Gastrocnemius medialis (tissue), 4 donors: ENCODE measurements around the gene VAMP4. TPM values are rescaled to one million over a fixed set of nuclear protein-coding genes. Genes with fewer than 3 reads are reported as not detected.

Experiments
- ATAC-seq, 2 donors: fragments of 150-250 bp; one replicate each; pipeline ENCODE4 v1.9.1; 2016
- DNase-seq, 2 donors: peaks; one replicate each; pipeline ENCODE4 v3.0.0-alpha.2; 2019
- H3K27ac ChIP-seq, 4 donors: fragments of 200-600 bp; sonication (generic); 1 replicate in 1 of 4; 2 replicates in 3 of 4; pipeline ENCODE4 v1.5.1; 2016 to 2018; ENCODE audit warnings: mild to moderate bottlenecking in 2 of 4, moderate library complexity in 1 of 4
- H3K27me3 ChIP-seq, 3 donors: fragments of 200-600 bp; sonication (generic) in 2 of 3; 1 replicate in 1 of 3; 2 replicates in 2 of 3; pipeline versions ENCODE4 v1.5.1 to v1.6.0; 2016 to 2019; ENCODE audit warnings: mild to moderate bottlenecking in 1 of 3, moderate library complexity in 1 of 3
- H3K36me3 ChIP-seq, 2 donors: fragments of 200-600 bp; sonication (generic) in 1 of 2; one replicate each; pipeline ENCODE4 v1.5.1; 2017 to 2018
- H3K4me1 ChIP-seq, 2 donors: fragments of 200-600 bp; sonication (generic) in 1 of 2; one replicate each; pipeline ENCODE4 v1.5.1; 2016 to 2017; ENCODE audit warnings: mild to moderate bottlenecking in 2 of 2
- H3K4me3 ChIP-seq, 4 donors: fragments of 200-600 bp; sonication (generic) in 3 of 4; 1 replicate in 1 of 4; 2 replicates in 3 of 4; pipeline ENCODE4 v1.5.1; 2016 to 2019; ENCODE audit warnings: mild to moderate bottlenecking in 2 of 4
- H3K9me3 ChIP-seq, 3 donors: fragments of 200-600 bp; sonication (generic) in 2 of 3; 1 replicate in 1 of 3; 2 replicates in 2 of 3; pipeline ENCODE4 v1.5.1; 2016 to 2019
- CTCF ChIP-seq, 5 experiments: fragments of 450-650 bp in 3 of 5; fragments of 200-600 bp in 2 of 5; sonication (generic) in 2 of 5; IDR thresholded peaks in 4 of 5; conservative IDR thresholded peaks in 1 of 5; 1 replicate in 4 of 5; 2 replicates in 1 of 5; pipeline ENCODE4 v1.5.1; 2016 to 2019; ENCODE audit warnings: antibody characterized with exemption in 5 of 5, mild to moderate bottlenecking in 3 of 5, moderate library complexity in 3 of 5
- POLR2A ChIP-seq, 2 donors: fragments of 450-650 bp; IDR thresholded peaks; one replicate each; pipeline ENCODE4 v1.6.1; 2017; ENCODE audit warnings: antibody characterized with exemption in 2 of 2, mild to moderate bottlenecking in 2 of 2, moderate library complexity in 2 of 2
- in situ Hi-C, 4 donors: fragments of 200-750 bp; cut with MboI; loops; one replicate each; pipeline versions ENCODE4 v1.15.0 to v1.8.0; 2017; ENCODE audit warnings: low sequenced_read_pairs in 4 of 4
- intact Hi-C: fragments of 100-400 bp; cut with DNase I; formaldehyde crosslinking; loops from one replicate; pipeline ENCODE4 v1.15.1; 2023; ENCODE audit warnings: low total_unique reads
- total RNA-seq, 4 donors: library from RNA; depleted of rRNA; stranded (reverse); fragments of >200 nt; gene quantifications; one replicate each; pipeline versions ENCODE4 v1.1.0 to v1.2.3, GENCODE V29; 2016

VAMP4 gene
- total RNA-seq, 4 donors from 2014 or later: 4.6 to 11.1 (median 5.0) TPM

GRCh38 chr1:171769171-171769570 lies 27.3 kb upstream of the VAMP4 start:
- H3K36me3 ChIP-seq: no peaks in the 10 kb centered on the region
- no peak overlapping the region for H3K4me3 ChIP-seq
- in situ Hi-C loops: no loop called here
- no peaks in the 10 kb centered on the region for H3K4me1 ChIP-seq
- DNase-seq (no peak), ATAC-seq (no peak)
- H3K27ac ChIP-seq: no peak overlapping the region
- intact Hi-C loops: no loop called here
- H3K9me3 ChIP-seq: no peaks in the 10 kb centered on the region
- TF ChIP-seq CTCF (IDR thresholded peaks at IDR 0.05 in 4 of 5, conservative IDR thresholded peaks at IDR 0.05 in 1 of 5) (no peak), POLR2A (IDR thresholded peaks at IDR 0.05) (no peak)
- no peaks in the 10 kb centered on the region for H3K27me3 ChIP-seq

DNA sequence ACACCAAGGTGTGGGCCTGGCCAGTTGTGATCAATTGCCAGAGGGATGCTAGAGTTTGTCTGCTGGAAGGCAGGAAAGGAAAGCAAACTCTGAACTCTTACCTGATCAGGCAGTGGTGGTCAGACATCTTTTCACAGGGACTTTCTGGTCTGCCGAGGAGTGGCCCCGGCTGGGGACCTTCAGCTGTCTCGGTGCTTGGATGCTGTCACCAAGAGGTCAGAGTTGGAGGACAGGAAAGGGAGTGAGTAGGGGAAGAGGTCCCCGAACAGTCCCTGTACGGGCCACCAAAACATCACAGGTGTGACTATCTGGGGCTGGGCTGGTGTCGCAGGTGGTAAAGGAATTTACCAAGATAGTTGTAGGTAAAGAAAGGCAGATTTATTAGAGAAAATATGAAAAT lies 21.9 kb upstream of the VAMP4 start:
- Histone ChIP-seq H3K27ac (no peak overlapping the region), H3K9me3 (no peaks in the 10 kb centered on the region), H3K4me3 (no peak overlapping the region), H3K4me1 (no peaks in the 10 kb centered on the region), H3K27me3 (no peaks in the 10 kb centered on the region), H3K36me3 (no peaks in the 10 kb centered on the region)
- intact Hi-C loops (no loop called here), in situ Hi-C loops (no loop called here)
- ATAC-seq (no peak), DNase-seq (no peak)
- TF ChIP-seq CTCF (IDR thresholded peaks at IDR 0.05 in 4 of 5, conservative IDR thresholded peaks at IDR 0.05 in 1 of 5) (no peak), POLR2A (IDR thresholded peaks at IDR 0.05) (no peak)

GRCh38 chr1:171762143-171762563 lies 20.3 kb upstream of the VAMP4 start:
- DNase-seq (no peak), ATAC-seq (no peak)
- H3K4me1 ChIP-seq: no peaks in the 10 kb centered on the region
- intact Hi-C loops (no loop called here), in situ Hi-C loops (no loop called here)
- no peak overlapping the region for H3K27ac ChIP-seq
- no peaks in the 10 kb centered on the region for H3K36me3 ChIP-seq
- H3K4me3 ChIP-seq: no peak overlapping the region
- H3K9me3 ChIP-seq: no peaks in the 10 kb centered on the region
- no peaks in the 10 kb centered on the region for H3K27me3 ChIP-seq
- TF ChIP-seq CTCF (IDR thresholded peaks at IDR 0.05 in 4 of 5, conservative IDR thresholded peaks at IDR 0.05 in 1 of 5) (no peak), POLR2A (IDR thresholded peaks at IDR 0.05) (no peak)

DNA sequence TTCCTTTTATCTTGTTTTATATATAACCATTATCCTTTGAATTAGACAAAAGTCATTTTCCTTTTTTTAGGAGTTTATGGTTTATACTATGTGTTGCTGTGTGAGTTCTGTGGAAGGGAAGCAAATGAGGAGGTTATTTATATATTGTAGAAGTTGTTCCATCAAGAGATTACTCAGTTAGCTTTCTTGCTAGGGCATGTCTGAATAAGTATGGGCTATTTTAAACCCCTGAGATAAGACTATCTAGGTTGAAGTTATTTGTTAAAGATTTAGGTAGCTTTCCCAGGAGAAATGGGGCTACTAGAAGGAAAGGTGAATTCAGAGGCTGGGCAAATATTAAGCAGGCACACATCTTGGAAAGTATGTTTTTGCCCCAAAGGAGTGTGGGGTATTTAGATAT lies 16.1 kb upstream of the VAMP4 start:
- Histone ChIP-seq H3K9me3 (no peaks in the 10 kb centered on the region), H3K4me3 (no peak overlapping the region), H3K4me1 (no peaks in the 10 kb centered on the region), H3K36me3 (no peaks in the 10 kb centered on the region), H3K27ac (no peak overlapping the region), H3K27me3 (no peaks in the 10 kb centered on the region)
- TF ChIP-seq CTCF (IDR thresholded peaks at IDR 0.05 in 4 of 5, conservative IDR thresholded peaks at IDR 0.05 in 1 of 5) (no peak), POLR2A (IDR thresholded peaks at IDR 0.05) (no peak)
- intact Hi-C loops: no loop called here
- DNase-seq (no peak), ATAC-seq (no peak)
- in situ Hi-C loops: no loop called here

DNA sequence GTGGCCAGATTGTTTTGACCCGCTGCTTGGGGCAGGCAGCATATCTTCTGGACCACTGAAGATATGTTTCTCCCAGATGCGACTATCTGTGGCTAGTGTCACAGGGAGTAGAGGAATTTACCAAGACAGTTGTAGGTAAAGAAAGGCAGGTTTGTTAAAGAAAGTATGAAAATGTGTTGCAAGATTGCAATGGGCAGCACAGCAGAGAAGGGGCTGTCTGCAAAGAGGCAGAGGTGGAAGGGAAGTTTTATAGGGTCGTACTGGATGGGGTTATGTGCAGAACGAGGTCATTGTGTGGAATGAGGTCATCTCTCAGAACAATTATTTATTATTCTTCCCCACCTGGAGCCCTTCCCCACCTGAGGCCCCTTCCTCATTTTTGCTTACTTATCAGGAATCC lies 15.0 kb upstream of the VAMP4 start:
- no peak for ATAC-seq
- intact Hi-C loops: no loop called here
- Histone ChIP-seq H3K4me1 (no peaks in the 10 kb centered on the region), H3K36me3 (no peaks in the 10 kb centered on the region), H3K27ac (no peak overlapping the region), H3K4me3 (no peak overlapping the region), H3K9me3 (no peaks in the 10 kb centered on the region), H3K27me3 (no peaks in the 10 kb centered on the region)
- no peak for TF ChIP-seq POLR2A (IDR thresholded peaks at IDR 0.05)
- no peak for TF ChIP-seq CTCF (IDR thresholded peaks at IDR 0.05 in 4 of 5, conservative IDR thresholded peaks at IDR 0.05 in 1 of 5)
- in situ Hi-C loops: no loop called here
- DNase-seq: no peak
